ENCODE results near the gene GNG12.
A peak's percentile ranks its signal among the peaks of the same experiment; 100 is the strongest.

Gene GNG12

DNA sequence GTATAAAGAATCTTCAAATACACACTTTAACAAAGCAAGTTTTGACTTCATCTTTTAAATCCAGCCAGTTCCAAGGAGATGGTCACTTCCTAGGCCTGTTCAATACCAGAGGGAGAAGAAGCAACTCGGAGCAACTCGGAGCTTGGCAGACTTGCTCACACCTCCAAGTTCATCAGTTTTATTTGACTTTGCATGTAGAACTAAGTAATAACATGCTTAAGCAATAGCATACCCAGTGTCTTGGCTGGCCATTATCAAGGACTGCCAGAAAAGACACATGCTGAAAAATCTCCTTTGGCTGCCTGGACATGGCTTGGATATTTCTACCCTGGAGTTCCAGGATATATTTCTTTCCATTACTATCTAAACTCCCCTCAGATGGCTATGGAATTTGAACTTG lies 52.6 kb downstream of the GNG12 start:
- DNase-seq, result no peak

GRCh38 chr1:67777440-67777839 lies 55.8 kb downstream of the GNG12 start:
- DNase-seq, result no peak

- DNase-seq, result no peak
Observed at GRCh38 chr1:67777016-67777415, 56.3 kb downstream of the GNG12 start.

- DNase-seq, result no peak
Observed at GRCh38 chr1:67773462-67773861, 59.8 kb downstream of the GNG12 start.

- DNase-seq, result no peak
Observed at GRCh38 chr1:67771749-67772148, 61.5 kb downstream of the GNG12 start.

DNA sequence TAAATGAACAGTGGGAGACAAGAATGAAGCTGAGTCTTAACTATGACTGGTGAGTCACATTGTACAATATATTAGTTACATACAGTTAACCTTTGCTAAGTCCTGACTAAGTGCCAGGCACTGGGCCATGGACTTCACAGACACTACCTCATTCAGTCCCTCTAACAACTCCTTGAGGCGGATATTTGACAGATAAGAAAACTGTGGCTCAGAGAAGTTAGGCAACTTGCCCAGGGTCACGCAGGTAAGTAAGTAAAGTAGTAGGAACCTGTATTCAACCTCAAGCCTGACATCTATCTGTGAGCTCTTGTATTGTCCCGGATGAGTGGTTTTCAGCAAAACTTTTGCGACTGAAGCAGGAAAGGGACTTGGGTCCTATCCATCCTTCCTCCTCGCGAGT lies 62.1 kb downstream of the GNG12 start:
- peak; percentile 17 for DNase-seq

GRCh38 chr1:67769633-67770256 lies 63.5 kb downstream of the GNG12 start:
- DNase-seq, result no peak

- no peak for DNase-seq
Observed at GRCh38 chr1:67768480-67768879, 64.8 kb downstream of the GNG12 start.

- DNase-seq, result no peak
Observed at GRCh38 chr1:67767103-67767782, 66.0 kb downstream of the GNG12 start.

DNA sequence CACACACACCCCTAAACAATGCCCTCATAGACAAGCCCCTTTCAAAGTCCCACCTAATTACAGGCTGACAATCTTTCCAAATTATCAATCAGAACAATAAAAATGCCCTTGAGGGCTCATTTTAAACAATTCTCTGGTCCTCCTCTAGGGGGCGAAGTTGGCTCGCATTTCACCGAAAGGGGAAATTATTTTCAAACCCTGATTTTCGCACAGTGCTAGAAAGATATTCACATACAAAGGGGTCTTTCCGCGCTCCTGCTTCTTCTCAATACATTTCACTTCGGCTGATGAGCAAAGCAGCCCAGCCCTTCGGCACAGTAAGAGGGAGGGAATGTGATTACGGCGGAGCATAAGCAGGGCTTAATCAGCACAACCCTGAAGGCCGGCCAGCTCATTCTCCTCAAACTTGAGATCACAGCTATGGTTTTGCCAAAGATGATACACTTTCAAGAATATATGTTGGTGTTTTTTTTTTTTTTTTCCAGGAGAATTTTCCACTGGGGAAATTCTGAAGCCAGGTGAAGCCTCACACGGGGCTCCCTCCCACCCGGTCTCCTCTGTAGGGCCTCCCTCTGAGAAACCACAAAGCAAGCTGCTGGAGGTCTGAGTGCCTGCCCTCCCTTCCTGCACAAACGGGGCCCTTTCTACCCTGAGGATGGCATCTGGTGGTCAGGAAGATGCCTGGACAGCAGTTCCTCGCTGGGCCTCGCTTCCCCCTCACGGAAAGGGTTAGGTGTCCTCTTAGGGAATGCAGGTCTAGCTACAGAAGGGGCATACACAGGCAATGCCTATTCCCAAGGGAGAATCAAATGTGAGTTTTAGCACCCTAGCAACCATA lies 66.9 kb downstream of the GNG12 start:
- peak; percentile 80 for DNase-seq

GRCh38 chr1:67764633-67765032 lies 68.6 kb downstream of the GNG12 start:
- DNase-seq, result no peak

GRCh38 chr1:67761730-67762129 lies 71.5 kb downstream of the GNG12 start:
- DNase-seq, result no peak

GRCh38 chr1:67761091-67761490 lies 72.2 kb downstream of the GNG12 start:
- DNase-seq, result no peak

DNA sequence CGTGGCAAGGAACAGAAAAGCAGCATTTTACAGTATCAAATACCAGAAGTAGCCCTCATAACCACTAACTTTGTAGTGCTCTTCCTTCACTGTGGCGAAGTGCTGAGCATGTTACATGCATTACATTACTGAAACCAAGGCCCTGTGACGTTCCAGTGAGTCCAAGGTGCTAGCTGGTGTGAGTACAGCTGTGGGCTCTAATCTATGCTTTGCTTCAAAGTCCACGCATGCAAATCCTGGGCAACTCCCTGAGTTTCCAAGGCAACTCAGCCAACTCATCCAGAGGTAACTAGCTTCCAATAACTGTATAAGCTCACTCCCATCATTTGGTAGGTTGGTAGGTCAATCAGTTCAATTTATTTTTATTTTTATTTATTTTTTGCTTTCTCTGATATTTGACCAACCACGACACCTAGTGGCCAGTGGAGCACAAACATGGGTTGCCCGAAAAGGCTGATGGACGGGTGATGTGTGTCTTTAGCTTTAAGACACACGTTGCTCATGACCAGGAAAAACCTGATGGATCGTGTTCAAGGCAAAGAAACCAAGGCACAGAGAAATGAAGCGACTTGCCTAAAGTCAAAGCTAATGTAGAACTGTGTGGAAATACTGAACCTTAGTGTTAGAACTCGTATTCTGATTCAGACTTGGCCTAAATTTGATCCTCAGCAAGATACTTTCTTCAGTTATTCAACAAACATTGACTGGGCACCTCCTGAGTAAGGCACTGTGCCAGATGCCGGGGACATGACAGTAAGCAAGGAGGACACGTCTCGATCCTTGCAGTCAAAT lies 73.0 kb downstream of the GNG12 start:
- peak; percentile 87 for DNase-seq

DNA sequence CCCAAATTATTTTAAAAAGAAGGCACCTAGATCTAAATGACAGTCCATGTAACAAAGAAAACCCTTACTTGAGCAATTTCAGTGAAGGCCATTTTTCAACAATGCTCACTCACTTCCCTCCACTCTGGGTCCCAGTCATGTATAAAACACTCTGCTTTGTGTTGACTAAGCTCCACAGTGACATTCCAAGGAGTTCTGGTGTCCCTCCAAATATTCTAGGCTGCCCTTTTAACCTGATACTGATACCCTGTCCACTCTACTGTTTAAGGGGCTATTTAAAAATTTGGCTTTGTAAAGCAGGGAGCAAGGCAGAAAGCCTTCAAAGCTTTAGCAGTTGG lies 73.6 kb downstream of the GNG12 start:
- DNase-seq, result no peak

DNA sequence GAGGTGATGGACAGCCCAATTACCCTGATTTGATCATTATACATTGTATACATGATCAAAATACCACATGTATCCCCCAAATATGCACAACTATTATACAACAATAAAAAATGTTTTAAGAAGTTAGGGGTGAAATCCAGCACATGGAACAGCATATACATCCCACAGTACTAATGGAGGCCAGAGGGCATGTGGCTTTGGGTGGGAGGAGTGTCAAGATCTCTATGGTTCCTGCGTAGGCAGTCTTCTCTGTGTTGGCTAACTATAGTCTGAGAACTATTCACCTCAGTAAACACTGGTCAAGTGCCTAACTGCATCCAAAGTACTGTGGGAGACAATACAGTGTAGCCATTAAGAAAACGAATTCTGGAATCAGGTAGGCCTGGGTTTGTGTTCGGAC lies 74.2 kb downstream of the GNG12 start:
- DNase-seq, result no peak

- DNase-seq, result no peak
Observed at GRCh38 chr1:67755619-67756018, 77.6 kb downstream of the GNG12 start.

DNA sequence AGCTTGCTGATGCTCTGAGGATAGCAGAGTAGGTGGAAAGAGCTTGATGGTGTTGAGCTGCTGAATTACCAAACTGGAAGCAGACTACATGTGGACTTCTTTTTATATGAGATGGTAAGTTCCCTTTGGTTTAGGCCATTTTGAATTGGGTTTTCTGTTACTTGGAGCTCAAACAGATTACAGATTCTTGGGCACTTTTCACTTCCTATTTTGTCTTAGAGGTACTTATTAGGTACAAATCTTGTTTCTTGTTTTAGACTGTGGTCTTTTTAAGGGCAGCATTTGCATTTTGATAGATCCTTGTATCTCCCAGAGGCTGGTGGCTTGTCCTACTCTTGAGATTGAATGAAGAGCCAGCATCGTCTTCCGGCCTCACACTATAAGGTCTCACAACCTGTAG lies 78.1 kb downstream of the GNG12 start:
- DNase-seq, result no peak

DNA sequence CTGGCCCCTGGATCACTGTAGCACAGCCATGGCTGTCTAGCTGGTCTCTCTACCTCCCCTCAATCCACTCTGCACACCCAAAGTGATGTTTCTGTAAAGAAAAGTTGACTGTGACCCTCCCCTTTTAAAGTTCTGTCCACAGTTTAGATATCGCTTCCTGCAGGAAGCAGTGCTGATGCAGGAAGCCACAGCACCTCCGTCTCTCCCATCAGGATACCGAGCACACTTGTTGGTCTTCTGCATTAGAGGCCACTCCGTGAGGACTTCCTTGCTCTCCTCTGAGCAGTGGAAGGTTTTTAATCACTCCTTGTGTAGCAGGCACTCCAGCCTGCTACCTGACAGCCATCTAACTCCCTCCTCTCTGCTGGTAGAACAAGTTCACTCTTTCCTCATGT lies 78.7 kb downstream of the GNG12 start:
- no peak for DNase-seq

DNA sequence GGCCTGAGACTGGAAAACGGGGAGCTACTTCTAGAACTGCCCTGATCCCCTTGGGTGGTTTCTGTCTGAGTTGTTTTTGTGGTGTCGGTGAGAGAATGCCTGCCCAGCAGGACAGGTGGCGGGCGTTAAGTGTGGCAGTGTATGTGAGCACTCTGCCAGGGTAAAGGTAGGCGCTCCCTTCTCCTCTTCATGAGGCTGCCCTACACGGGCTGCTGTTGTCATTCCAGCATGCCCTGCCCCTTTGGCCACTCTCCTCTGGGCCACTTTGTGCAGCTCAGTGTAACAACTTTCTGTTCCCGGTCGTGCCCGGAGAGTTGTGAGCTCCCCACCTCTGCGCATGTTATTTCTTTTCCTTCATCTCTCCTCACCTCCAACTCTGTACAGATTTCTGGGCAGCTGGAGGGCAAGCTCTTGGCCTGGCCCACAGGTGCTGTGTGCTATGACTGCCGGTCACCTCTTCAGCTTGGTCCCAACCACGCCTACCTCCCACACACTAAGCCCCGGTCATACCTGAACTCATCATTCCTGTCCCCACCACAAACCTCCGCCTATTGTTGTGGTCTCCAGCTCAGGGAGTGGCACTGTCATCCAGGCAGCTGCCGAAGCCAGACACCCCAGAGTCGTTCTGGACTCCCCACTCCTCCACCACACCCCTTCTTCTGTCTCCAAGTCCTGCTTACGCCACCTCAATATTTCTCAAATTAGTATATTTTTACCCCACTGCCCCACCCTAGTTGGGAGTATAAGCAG lies 79.3 kb downstream of the GNG12 start:
- DNase-seq, result no peak

DNA sequence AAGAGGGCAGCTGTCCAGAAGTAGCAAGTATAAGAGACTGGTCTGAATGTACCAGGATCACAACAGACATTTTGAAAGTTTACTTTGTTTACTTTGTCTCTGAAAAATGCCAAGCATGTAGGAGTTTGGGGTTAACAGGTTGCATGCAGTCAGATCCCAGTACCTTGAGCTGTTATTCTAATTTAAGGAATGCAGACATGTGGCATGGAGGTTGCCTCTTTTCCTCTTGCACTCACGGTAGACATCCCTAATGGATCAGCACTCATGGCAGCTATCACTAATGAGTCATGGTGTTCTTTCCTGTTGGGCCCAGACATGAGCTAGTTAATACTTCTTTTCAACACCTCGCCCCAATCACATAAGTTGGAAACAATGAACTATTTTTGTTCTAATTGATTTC lies 81.0 kb downstream of the GNG12 start:
- no peak for DNase-seq

DNA sequence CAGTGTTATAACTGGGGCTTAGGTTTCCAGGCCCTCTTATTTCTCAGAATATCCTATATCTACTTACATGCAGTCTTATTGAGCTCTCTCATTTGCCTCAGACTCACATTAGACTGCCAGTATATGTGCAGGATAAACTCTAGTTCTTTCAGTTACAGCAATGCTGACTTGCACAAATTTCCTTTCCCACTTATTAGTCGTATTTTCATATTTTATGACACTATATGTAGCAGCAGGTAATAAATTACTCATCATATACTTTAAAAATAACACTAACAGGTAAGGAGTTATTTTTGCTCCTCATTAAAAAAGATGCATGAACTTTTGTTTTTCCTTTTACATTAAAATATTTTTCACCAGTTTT lies 82.6 kb downstream of the GNG12 start:
- DNase-seq, result no peak
